AG08395 (cell line): ENCODE data around the gene MOB2.

Experiments
- DNase-seq: peaks from one replicate; pipeline ENCODE4 v3.0.0; 2012; ENCODE audit warnings: mixed read lengths, low spot score

The MOB2 gene

GRCh38 chr11:1456596-1457325 is 29.8 kb downstream of the MOB2 start:
- DNase-seq = no peak

- no peak for DNase-seq
Measured at GRCh38 chr11:1456176-1456575, 30.4 kb downstream of the MOB2 start.

GRCh38 chr11:1455763-1456060 is 30.9 kb downstream of the MOB2 start:
- no peak for DNase-seq

GRCh38 chr11:1455032-1455762 is 31.4 kb downstream of the MOB2 start:
- DNase-seq = no peak

GRCh38 chr11:1454576-1454975 is 32.0 kb downstream of the MOB2 start:
- no peak for DNase-seq

DNA sequence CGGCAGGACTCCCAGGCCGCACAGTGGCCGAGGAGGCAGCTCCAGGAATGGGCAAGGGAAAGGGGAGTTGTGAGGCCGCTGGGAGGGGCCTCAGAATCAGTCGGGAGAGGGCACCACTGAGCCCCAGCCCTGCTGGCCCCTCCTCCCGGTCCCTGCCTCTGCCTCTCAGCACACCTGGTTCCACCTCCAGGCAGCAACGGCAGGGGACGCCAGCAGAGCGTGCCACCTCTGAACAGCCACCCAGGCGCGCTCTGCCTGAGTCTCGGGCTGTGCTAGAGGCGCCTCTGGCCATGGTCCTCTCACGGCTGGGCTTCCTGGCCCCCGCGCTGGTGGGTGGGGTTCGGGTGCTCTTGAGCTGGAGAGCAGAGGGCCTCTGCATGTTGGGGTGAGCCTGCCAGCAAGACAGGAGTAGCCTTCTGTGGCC is 33.0 kb downstream of the MOB2 start:
- peak; percentile 36 for DNase-seq

- DNase-seq = no peak
Measured at GRCh38 chr11:1452744-1453143, 33.8 kb downstream of the MOB2 start.

DNA sequence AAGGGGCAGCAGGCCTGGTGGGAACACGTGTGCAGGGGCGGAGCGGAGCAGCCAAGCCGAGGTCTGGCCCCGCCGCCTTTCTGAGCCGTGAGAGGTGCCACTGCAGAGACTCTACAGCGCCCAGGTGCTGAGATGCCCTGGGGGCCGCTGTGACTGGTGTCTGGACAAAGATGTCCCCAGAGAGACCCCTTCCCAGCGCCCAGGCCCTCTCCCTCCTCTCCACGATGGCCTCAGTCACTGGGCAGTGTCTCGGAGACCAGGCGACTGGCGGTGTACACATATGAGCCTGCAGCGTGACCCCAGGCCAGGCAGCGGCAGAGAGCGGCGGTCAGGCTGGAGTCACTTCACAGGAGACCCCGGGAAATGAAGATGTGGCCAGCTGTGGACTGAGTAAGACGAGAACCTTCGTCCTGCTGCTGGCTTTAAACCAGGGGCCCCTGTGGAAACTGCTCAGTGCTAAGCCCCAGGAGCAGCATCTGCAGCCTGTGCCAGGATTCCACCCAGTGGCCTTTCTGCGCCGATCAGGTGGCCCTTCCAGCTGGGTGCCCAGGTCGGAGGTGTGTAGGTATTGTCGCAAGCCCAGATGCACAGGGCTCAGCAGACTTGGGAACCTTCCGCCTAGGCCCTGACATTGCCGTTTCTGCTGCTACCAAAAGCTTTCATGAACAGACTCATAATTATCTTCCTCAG is 34.7 kb downstream of the MOB2 start:
- no peak for DNase-seq

DNA sequence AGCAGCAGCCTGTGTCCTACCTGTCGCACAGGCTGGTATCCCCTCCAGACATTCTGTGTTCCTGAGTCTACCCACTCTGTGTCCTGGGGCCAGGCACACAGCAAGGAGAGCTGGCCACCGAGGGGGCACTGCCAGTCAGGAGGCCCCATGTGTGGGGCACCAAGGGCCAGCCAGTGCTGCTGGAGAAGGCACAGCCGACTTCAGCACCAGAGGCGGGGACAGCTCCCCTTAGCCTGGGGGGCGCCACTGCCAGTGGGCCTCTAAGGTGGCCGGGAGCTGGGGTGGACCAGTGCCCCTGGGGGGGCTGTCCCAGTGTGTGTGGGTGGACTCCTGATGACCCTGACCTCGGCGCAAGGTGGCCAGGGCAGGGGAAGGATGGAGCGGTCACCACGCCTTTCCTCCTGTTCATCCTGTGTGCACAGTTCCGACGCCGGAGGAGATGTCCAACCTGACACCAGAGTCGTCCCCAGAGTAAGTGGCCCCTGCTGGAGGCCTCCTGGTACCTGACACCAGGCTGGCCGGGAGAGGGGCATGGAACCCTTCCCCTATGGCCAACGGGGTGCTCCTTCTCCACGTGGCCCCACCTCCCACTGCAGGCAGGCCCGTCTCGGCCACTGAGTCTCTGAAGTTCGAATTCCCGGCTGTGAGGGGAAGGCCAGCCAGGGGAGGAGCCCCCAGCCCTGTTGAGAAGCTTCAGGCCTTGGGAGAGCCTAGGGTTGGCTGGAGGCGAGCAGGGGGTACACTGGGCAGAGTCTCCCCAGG is 35.4 kb downstream of the MOB2 start:
- no peak for DNase-seq

- no peak for DNase-seq
Measured at GRCh38 chr11:1450344-1450875, 36.2 kb downstream of the MOB2 start.

- no peak for DNase-seq
Measured at GRCh38 chr11:1449490-1450243, 36.9 kb downstream of the MOB2 start.

DNA sequence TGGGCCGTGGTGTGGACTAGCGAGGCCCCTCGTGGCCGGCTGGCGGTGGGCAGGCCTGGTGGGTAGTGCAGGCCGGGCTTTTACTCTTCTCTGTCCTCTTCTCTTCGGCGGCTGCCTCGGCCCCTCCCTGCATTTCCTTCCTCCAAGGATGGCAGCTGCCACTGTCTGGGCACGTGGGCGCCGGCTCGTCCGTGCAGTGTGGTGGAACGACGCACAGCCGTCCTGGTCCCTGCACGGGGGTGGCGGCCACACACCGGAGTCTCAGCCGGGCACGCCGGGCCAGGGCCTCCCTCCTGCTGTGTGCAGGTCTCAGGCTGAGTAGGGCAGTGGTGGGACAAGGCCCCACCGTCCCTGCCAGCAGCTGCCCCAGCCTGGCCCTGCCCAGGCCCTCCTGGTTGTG is 37.7 kb downstream of the MOB2 start:
- DNase-seq = no peak

GRCh38 chr11:1447845-1448825 is 38.4 kb downstream of the MOB2 start:
- no peak for DNase-seq

- no peak for DNase-seq
Measured at GRCh38 chr11:1446623-1447022, 40.0 kb downstream of the MOB2 start.

GRCh38 chr11:1445741-1446445 is 40.7 kb downstream of the MOB2 start:
- no peak for DNase-seq

- DNase-seq = no peak
Measured at GRCh38 chr11:1444823-1445422, 41.7 kb downstream of the MOB2 start.

- no peak for DNase-seq
Measured at GRCh38 chr11:1444321-1444720, 42.3 kb downstream of the MOB2 start.

DNA sequence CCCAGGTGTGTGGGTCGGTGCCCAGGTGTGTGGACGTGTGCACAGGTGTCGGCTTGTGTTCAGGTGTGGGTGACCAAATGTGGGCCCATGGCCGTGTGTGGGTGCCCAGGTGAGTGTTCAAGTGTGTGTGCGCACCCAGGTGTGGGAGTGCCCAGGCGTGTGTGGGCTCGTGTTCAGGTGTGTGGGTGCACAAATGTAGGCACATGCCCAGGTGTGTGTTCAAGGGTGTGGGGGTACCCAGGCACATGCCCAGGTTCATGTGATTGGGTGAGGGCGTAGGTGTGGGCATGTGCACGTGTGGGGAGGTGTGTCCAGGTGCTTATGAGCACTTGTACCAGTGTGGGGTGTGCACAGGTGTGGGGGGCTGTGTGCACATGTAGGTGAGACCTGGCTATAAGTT is 42.8 kb downstream of the MOB2 start:
- no peak for DNase-seq

GRCh38 chr11:1442807-1443366 is 43.7 kb downstream of the MOB2 start:
- DNase-seq = no peak
